IPS DF 4.7 (cell line): ENCODE data around the gene ALAS1.

ENCODE experiments used
- DNase-seq: peaks from one replicate; pipeline ENCODE4 v3.0.0-alpha.2; 2013; ENCODE audit warnings: low spot score; ENCODE audit errors: extremely low read depth

The ALAS1 gene

DNA sequence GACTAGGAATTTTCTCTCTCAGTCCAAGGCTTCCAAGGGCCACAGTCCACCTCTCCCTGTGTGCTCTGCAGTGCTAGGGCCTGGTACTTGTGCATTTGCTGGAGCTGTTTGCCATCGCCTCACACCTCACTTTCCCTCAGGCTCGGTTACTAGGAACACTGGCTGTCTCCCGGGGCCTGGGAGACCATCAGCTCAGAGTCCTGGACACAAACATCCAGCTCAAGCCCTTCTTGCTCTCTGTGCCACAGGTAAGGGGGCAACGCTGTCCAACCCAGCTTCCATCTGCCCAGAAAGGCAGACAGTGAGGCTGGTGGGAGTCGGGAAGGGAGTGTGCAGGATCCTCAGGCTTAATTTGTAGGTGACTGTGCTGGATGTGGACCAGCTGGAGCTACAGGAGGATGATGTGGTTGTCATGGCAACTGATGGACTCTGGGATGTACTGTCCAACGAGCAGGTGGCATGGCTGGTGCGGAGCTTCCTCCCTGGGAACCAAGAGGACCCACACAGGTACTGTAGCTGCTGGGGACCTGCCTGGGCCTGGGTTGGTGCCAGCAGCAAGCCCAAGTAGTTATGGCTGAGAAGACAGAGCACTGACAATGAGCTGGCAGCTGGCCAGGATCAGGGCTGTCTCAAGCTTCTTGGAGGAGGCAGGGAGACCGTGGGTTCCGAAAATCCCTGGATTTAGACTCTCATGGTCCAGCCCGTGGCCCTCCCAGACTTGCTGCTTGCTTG is 51.0 kb downstream of the ALAS1 start:
- no peak for DNase-seq

DNA sequence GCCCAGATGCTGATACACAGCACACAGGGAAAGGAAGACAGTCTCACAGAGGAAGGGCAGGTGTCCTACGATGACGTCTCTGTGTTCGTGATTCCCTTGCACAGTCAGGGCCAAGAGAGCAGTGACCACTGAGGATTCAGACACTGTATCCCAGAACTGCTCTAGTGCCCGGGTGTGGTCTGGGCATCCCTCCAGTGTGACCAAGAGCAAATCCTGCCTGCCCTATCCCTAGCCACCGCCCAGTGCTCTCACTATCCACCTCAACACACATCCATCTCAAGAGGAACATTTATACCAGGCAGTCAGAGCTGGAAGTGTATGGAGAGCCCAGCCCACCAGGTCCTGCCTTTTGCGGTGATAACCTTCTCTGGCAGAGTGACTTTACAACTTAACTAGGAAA is 51.7 kb downstream of the ALAS1 start:
- DNase-seq = no peak

DNA sequence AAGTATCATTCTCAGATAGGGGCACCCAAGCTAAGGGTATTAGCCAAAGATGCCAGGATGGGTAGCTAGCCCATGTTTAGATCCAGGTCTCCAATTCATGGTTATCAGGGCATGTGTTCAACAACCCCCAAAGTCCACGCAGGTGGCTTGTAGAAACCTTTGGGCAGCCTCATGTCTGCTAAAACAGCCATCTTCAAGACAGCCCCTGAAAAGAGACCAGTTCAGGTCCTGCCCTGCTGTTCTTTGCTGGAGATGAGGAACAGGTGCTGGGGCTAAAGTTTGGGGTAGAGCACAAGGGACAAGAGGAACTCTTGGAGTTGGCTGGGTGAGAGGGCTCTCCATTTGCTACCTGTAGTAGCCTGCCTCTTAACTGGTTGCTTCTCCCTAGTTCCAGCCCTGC is 52.2 kb downstream of the ALAS1 start:
- no peak for DNase-seq

DNA sequence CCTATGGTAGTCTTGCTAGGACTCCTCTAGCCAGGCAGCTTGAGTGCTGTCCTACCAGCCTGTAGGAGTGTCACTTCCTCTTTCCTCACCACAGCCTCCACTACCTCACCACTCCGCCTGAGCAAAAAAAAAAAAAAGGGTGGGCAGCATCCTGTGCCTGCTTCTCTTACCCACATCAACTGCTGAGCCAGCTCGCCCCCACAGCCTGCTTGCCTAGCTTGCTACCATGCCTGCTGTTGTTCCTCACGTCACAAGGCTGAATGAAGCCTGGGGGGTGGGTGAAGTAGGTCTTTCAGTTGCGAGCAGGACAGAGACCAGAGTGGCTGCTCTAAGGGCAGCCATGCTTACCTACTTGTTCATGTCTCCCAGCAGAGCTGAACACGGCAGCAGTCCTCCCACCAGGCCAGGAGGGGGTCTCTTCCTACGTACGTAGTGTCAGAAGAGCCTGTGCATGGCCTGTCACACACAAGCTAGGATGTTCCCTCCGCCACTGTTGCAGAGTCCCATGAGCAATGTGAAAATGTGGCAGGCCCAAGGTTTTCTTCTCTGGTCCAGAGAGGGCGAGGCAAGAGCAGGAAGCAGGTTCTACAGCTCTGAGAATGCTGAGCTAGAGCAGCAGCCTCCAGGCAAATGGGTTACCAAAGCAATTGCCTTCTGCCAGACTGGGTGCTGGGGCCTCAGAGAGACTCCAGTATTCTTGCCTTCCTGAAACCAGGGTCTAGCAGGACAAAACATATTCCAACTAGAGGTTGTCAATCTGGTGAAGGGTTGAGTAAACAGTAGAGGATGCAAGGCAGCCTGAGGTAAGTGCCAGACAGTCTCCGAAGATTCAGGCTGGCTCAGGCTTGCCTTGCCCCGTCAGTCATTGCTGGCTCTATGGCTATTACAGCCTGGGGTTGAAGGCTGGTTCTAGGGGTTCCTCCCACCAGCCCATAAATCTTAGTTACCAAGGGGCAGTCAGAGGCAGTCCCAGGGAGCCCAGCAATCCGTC is 55.6 kb downstream of the ALAS1 start:
- no peak for DNase-seq

DNA sequence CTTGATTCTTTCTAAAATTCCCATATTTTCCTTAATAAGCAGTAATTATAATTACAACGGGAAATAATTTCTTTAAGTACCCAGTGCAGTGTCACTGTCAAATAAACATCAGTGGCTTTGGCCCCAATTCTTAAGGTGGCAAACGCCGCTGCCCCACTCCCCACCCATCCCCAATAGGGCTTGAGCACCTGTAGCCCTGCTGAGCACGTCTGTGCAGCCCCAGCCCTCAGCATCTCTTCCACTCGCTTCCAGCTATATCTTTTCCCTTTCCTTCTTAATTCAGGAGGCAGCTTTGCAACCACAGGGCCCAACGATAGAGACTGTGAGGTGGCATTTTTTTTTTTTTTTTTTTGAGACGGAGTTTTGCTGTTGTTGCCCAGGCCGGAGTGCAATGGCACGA is 56.6 kb downstream of the ALAS1 start:
- DNase-seq = no peak

DNA sequence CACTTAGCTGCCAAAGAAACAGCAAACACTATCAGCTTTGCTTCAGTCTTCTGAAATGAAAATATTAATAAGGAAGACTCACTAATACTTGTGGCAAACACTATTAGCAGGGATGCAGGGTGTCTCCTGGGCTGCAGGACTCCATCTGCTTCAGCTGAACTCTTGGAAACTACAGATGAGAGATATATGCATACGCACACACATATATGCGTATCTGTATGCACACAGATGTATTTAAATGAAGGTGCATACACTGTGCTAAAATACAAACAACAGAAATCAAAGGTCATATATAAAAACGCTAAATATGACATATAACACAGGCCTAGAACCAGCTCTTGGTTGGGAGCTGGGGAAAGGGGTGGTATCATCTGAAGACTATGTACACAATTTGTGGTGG is 58.2 kb downstream of the ALAS1 start:
- DNase-seq = no peak

DNA sequence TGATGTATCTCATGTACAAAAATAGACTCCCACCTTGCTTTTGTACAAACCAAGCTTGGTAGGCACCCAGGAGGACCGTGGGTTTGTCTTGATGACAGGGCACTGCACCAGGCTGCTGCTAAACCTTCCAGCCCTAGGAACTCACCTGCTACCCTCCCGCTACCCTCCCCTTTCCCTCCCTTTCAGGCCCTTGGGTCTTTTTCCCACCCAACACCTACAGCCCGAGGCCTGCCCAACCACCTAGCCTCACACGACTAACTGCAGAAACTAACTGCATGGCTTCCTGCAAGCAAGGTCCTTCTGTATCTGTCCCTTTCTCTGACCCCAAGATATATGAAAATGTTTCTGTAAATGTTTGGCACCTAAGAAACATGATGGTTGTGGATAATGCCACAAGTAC is 58.7 kb downstream of the ALAS1 start:
- DNase-seq = no peak

DNA sequence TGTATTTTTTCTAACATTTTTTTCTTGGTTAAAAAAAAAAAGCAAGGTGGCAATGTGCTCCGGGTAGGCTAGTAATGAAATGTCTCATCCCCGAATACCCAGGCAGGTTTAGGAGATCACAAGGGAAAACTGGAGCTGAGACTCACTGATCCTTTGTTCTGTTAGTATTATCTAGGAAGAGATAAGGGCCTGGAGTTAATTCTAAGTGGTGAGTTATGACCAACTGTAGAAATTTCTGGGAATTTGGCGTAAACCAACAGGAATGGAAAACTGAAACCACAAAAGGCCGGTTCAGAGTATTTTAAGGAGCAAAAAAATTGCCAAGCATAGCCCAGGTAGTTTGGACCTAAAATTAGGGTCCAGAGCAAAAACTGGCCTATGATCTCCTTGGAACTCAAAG is 60.0 kb downstream of the ALAS1 start:
- DNase-seq = no peak

DNA sequence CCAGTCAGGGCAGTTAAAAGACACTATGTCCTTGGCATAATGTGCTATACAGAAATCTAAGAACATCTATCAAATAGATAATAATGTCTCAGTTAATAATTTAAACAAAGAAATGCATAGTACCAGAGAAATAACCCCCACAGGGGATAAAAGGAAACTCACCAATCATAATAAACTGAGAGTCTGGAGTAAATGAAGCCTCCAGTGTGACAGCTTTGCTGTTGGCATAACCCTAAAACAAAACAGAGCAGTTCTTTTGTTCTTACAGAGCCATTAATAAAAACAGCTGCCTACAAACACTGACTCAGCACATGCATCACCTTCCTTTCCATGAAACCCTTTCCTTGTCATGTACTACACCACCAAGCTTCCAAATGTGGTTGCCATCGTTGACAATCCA is 61.1 kb downstream of the ALAS1 start:
- no peak for DNase-seq

DNA sequence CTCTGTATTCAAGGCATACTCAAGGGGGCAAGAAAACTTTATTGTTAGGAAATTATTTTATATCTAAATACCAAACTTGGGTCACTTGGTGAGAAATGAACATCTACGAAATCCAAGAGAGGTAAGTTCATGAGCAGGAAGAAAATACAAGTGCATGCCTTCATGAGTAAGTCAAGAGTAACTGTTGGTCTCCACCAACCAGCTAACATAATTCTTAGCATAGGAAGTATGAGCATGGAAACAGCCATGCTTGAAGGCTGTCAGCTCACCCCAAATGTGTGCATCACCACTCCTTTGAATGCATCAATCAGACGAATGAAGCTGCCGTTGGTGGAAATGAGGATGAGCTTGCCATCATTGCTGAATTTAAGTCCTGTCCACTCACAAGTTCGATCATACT is 61.5 kb downstream of the ALAS1 start:
- DNase-seq = no peak

DNA sequence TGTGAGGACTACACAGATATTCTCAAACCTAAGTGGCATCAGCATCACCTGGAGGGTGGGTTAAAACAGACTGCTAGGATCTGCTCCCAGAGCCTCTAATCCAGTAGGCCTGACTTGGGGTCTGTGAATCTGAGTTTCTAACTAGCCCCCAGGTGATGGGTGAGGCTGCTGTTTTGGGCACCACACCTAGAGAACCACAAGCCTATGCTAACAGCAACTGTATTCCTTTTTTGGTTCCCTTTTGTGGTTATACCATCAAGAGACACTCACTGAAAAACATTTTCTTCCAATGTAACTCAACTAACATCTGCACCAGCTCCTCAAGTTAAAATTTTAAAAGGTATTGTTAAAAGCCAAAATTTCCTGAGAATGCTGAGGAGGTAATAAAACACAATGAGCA is 64.5 kb downstream of the ALAS1 start:
- no peak for DNase-seq
